ENCODE data around the gene RANBP17.

Gene RANBP17

DNA sequence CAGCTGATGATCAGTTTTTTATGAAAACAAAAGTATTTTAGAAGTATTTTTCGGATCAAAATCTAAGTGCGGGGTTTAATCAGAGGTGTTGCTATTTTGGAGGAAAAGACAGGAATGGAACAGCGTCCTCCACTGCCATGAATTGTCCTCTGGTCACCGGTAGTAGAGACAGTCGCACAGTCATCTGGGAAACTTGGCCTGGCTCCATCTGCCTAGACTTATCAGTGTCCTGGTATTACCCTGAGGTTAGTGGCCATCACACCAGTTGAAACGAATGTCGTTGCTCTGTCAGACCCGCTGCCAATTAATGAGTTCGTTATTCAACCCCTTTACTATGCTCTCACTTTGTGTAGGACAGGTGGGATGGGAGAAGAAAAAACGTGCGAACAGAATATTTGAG lies 455.4 kb downstream of the RANBP17 start:
- peaks cover 100% of the 10 kb centered on the region for H3K27me3 ChIP-seq (ENCODE audit: insufficient read depth, poor library complexity, severe bottlenecking)
- no peaks in the 10 kb centered on the region for H3K4me1 ChIP-seq (ENCODE audit: insufficient read depth, poor library complexity, severe bottlenecking)

DNA sequence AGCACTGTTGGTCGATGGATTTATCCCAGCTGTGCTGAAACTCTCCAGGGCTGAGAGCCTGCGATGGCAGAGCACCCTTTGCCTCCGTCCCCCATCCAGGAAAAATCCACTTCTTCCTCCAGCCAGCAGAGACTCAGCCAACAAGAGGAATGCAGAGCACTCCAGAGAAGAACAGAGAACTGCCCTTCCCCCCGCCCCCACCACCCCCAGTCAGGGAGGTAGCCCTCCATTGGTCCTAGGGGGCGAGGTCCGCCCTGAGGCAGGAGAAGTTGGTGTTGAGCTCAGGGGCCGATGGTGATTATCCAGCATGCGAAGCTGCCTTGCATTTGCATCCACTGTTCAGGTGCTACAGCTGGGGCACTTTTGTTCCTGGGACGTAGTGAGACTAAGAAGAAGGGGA lies 456.2 kb downstream of the RANBP17 start:
- H3K36me3 ChIP-seq (ENCODE audit: low read depth): no peaks in the 10 kb centered on the region
- no peak overlapping the region for H3K27ac ChIP-seq (ENCODE audit: poor library complexity, severe bottlenecking)
- no peak overlapping the region for H3K4me3 ChIP-seq (ENCODE audit: severe bottlenecking)
- TF ChIP-seq, protein P1, sequence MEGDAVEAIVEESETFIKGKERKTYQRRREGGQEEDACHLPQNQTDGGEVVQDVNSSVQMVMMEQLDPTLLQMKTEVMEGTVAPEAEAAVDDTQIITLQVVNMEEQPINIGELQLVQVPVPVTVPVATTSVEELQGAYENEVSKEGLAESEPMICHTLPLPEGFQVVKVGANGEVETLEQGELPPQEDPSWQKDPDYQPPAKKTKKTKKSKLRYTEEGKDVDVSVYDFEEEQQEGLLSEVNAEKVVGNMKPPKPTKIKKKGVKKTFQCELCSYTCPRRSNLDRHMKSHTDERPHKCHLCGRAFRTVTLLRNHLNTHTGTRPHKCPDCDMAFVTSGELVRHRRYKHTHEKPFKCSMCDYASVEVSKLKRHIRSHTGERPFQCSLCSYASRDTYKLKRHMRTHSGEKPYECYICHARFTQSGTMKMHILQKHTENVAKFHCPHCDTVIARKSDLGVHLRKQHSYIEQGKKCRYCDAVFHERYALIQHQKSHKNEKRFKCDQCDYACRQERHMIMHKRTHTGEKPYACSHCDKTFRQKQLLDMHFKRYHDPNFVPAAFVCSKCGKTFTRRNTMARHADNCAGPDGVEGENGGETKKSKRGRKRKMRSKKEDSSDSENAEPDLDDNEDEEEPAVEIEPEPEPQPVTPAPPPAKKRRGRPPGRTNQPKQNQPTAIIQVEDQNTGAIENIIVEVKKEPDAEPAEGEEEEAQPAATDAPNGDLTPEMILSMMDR (IDR thresholded peaks at IDR 0.05; ENCODE audit: poor library complexity, severe bottlenecking): no peak
- no peaks in the 10 kb centered on the region for H3K4me1 ChIP-seq (ENCODE audit: insufficient read depth, poor library complexity, severe bottlenecking)
- peak; percentile 48 for DNase-seq (ENCODE audit: low spot score)
- peaks cover 100% of the 10 kb centered on the region for H3K27me3 ChIP-seq (ENCODE audit: insufficient read depth, poor library complexity, severe bottlenecking)
- ATAC-seq (ENCODE audit: low read depth): no peak
- H3K9me3 ChIP-seq (ENCODE audit: severe bottlenecking): no peaks in the 10 kb centered on the region

More for the DNA sequence above, 455.4 kb downstream of the RANBP17 start:
- DNase-seq (ENCODE audit: low spot score) (peak; percentile 30), ATAC-seq (ENCODE audit: low read depth) (no peak)
- TF ChIP-seq, protein P1 (IDR thresholded peaks at IDR 0.05; ENCODE audit: poor library complexity, severe bottlenecking): no peak
- no peaks in the 10 kb centered on the region for H3K36me3 ChIP-seq (ENCODE audit: low read depth)
- H3K9me3 ChIP-seq (ENCODE audit: severe bottlenecking): no peaks in the 10 kb centered on the region
- H3K27ac ChIP-seq (ENCODE audit: poor library complexity, severe bottlenecking): no peak overlapping the region
- no peak overlapping the region for H3K4me3 ChIP-seq (ENCODE audit: severe bottlenecking)

DNA sequence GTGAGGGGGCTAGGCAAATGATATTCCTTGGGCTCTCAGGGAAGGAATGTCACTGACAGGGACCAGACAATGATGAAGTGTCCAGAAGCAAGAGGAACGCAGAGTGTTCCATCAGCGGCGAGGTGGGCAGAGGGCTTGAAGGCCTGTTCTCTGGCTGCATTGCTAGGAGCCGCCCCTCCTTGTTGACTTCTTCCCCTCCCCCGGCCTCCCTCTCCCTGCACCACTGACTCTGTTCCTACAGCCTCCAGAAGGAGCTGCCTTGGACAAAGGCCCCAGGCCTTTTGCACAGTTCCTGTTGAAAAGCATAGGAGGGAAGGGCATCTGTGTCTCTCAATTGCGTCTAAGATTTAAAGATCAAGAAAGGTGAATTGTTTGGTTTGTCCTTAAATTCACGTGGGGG lies 459.6 kb downstream of the RANBP17 start:
- no peaks in the 10 kb centered on the region for H3K9me3 ChIP-seq (ENCODE audit: severe bottlenecking)
- ATAC-seq (ENCODE audit: low read depth) (no peak), DNase-seq (ENCODE audit: low spot score) (peak; percentile 55)
- no peaks in the 10 kb centered on the region for H3K36me3 ChIP-seq (ENCODE audit: low read depth)
- no peaks in the 10 kb centered on the region for H3K4me1 ChIP-seq (ENCODE audit: insufficient read depth, poor library complexity, severe bottlenecking)
- H3K4me3 ChIP-seq (ENCODE audit: severe bottlenecking): no peak overlapping the region
- peaks cover 99% of the 10 kb centered on the region for H3K27me3 ChIP-seq (ENCODE audit: insufficient read depth, poor library complexity, severe bottlenecking)
- TF ChIP-seq, protein P1 (IDR thresholded peaks at IDR 0.05; ENCODE audit: poor library complexity, severe bottlenecking): no peak
- no peak overlapping the region for H3K27ac ChIP-seq (ENCODE audit: poor library complexity, severe bottlenecking)

DNA sequence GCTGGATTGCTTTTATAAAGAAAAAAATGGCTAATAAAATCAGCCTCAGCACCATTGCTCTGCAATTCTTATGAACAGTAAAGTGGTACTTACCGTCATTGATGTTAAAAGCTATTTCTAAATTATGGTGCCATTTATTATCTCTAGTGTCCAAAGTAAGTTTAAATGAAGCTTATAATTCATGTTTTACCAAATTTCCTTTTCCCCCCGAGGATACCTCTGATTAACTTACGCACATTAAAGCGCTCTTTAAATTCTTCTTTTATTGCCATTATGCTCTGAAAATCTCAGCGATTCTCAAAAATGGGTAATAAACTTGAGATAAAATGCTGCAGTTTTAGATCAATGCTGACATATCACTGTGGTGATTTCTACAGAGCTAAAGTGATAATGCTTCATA lies 460.7 kb downstream of the RANBP17 start:
- Histone ChIP-seq H3K4me3 (ENCODE audit: severe bottlenecking) (no peak overlapping the region), H3K27me3 (ENCODE audit: insufficient read depth, poor library complexity, severe bottlenecking) (peaks cover 92% of the 10 kb centered on the region), H3K36me3 (ENCODE audit: low read depth) (no peaks in the 10 kb centered on the region), H3K9me3 (ENCODE audit: severe bottlenecking) (no peaks in the 10 kb centered on the region), H3K4me1 (ENCODE audit: insufficient read depth, poor library complexity, severe bottlenecking) (no peaks in the 10 kb centered on the region), H3K27ac (ENCODE audit: poor library complexity, severe bottlenecking) (no peak overlapping the region)
- TF ChIP-seq, protein P1 (IDR thresholded peaks at IDR 0.05; ENCODE audit: poor library complexity, severe bottlenecking): no peak
- no peak for ATAC-seq (ENCODE audit: low read depth)
- DNase-seq (ENCODE audit: low spot score): no peak

DNA sequence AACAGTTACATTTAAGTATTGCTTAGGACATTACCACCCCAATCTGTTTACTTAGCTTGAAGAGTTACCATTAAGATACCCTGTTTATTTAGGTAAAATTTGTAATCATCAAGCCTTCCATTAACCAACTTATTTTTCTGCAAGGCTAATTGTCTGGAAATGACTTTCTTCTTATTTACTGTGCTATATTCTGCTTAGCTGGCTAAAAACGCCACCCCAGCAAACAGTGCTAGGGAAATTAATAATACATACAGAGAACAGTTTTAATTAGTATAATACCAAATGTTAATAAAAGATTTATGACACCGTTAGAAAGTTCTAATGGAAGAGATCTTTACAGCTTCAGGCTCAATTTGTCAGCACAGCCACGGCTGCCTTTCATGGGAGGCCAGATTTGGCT lies 461.2 kb downstream of the RANBP17 start:
- DNase-seq (ENCODE audit: low spot score): peak; percentile 18
- Histone ChIP-seq H3K4me1 (ENCODE audit: insufficient read depth, poor library complexity, severe bottlenecking) (no peaks in the 10 kb centered on the region), H3K27ac (ENCODE audit: poor library complexity, severe bottlenecking) (no peak overlapping the region), H3K9me3 (ENCODE audit: severe bottlenecking) (no peaks in the 10 kb centered on the region), H3K4me3 (ENCODE audit: severe bottlenecking) (no peak overlapping the region), H3K27me3 (ENCODE audit: insufficient read depth, poor library complexity, severe bottlenecking) (peaks cover 92% of the 10 kb centered on the region), H3K36me3 (ENCODE audit: low read depth) (no peaks in the 10 kb centered on the region)
- TF ChIP-seq, protein P1 (IDR thresholded peaks at IDR 0.05; ENCODE audit: poor library complexity, severe bottlenecking): no peak
- no peak for ATAC-seq (ENCODE audit: low read depth)

Data from RWPE2 (cell line).